Measurements from ENCODE around the gene ENAH.
A peak's percentile ranks its signal among the peaks of the same experiment; 100 is the strongest.
"Not testable (repeated sequence)": the region's sequence is repeated elsewhere in the genome, so short reads cannot be mapped to it uniquely, and the experiment has no call there.

Gene ENAH

DNA sequence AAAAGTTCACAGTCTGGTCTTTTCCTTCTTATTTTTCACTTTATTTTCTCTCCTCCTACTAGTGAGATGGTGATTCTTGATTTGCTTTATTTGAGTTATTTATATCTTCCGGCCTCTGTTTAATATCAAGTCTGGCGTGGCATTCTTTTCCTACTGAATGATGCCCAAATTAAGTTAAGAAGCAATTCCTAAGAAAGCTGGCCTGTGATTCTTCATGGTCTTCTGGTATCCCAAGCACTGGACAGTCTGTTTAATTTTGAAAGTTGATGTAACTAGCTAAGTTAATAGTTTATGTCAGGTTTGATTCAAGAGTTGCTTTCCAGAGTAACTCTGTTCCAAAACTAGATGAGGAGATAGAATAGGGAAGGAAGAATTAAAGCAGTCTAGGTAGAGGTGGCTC is 9.2 kb upstream of the ENAH start:
- DNase-seq = no peak
- Mint-ChIP-seq H3K9me3 (no peaks in the 10 kb centered on the region), H3K27me3 (peaks cover 2% of the 10 kb centered on the region), H3K4me1 (peaks cover 8% of the 10 kb centered on the region), H3K36me3 (ENCODE audit: low read depth) (no peaks in the 10 kb centered on the region), H3K4me3 (no peak overlapping the region), H3K27ac (no peak overlapping the region)
- no peak for ATAC-seq

DNA sequence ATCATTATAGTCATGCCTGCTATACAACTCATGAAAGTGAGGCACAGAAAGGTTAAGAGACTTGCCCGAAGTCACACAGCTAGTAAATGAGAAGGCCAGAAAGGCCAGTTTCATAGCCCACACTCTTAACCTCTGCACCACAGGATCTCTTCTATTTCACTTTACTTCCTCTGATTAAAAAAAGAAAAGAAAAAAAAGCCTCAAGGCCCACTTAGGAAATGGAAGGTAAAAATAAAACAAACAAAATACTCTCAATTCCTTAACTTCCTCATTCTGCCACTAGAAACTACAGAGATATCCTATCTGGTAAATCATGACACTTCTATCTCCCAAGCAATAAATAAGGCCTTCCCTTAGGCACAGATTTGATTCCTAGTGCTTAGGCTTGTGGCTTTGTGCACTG is 7.6 kb upstream of the ENAH start:
- Mint-ChIP-seq H3K4me3 (no peak overlapping the region), H3K9me3 (no peaks in the 10 kb centered on the region), H3K4me1 (peaks cover 8% of the 10 kb centered on the region), H3K36me3 (ENCODE audit: low read depth) (no peaks in the 10 kb centered on the region), H3K27me3 (peaks cover 2% of the 10 kb centered on the region), H3K27ac (no peak overlapping the region)
- no peak for ATAC-seq
- DNase-seq = no peak

DNA sequence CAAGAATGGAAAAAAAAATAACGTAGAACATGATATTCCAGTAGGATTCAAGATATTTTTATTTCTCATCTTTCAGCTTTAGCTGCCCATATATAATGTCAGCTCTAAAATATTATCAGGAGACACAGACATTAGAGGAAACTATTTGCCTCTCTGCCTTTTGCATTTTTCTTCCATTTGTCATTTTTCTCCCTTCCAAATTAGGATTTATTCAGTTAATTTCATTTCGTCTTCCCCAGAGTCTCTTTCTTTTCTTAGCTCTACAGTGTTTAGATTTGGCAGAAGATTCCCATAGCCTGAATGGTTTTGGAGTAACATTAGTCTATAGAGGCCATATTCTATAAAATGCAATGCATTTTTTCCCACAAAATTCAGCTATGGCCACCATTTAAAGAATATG is 5.1 kb upstream of the ENAH start:
- Mint-ChIP-seq H3K36me3 (ENCODE audit: low read depth) (no peaks in the 10 kb centered on the region), H3K4me3 (no peak overlapping the region), H3K9me3 (no peaks in the 10 kb centered on the region), H3K27ac (no peak overlapping the region), H3K4me1 (peaks cover 14% of the 10 kb centered on the region), H3K27me3 (peaks cover 11% of the 10 kb centered on the region)
- DNase-seq (no peak), ATAC-seq (no peak)

DNA sequence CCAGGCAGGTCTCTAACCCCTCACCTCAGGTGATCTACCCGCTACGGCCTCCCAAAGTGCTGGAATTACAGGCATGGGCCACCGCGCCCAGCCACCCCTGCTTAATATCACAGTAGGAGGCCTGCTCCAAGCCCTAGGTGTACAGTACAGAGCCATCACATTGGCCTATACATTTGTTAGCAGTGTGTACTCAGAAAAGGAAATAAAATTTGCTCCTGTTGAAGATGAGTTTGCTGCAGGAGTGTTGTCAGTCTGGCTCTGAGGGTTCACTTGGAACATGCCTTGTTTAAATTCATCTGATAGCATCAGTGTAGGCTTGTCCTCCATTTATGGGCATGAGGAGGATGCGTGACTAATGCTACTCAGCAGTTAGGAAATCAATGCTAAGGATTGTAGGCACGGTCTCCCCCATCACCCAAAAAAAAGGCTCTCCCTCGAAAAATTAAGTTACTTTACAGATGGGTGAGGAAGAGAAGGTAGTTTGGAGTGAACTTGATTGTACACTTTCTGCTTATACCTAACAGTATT is 4.6 kb upstream of the ENAH start:
- Mint-ChIP-seq H3K4me1 (peaks cover 14% of the 10 kb centered on the region), H3K4me3 (no peak overlapping the region), H3K36me3 (ENCODE audit: low read depth) (no peaks in the 10 kb centered on the region), H3K9me3 (no peaks in the 10 kb centered on the region), H3K27me3 (peaks cover 11% of the 10 kb centered on the region), H3K27ac (no peak overlapping the region)
- DNase-seq (no peak), ATAC-seq (no peak)

DNA sequence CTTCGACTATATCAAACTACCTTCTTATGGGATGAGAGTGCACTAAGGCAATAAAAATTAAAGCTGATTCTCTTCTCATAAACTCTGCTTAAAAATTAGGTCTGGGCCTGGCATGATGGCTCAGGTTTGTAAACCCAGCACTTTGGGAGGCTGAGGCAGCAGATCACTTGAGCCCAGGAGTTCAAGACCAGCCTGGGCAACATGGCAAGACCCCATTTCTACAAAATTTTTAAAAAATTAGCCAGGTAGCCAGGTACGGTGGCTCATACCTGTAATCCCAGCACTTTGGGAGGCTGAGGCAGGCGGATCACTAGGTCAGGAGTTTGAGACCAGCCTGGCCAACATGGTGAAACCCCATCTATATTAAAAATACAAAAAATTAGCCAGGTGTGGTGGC is 3.3 kb upstream of the ENAH start:
- not testable (repeated sequence) for H3K9me3 Mint-ChIP-seq; ATAC-seq; H3K4me3 Mint-ChIP-seq; DNase-seq; H3K27ac Mint-ChIP-seq; H3K36me3 Mint-ChIP-seq (ENCODE audit: low read depth)
- peaks cover 23% of the 10 kb centered on the region for H3K27me3 Mint-ChIP-seq
- peaks cover 20% of the 10 kb centered on the region for H3K4me1 Mint-ChIP-seq

DNA sequence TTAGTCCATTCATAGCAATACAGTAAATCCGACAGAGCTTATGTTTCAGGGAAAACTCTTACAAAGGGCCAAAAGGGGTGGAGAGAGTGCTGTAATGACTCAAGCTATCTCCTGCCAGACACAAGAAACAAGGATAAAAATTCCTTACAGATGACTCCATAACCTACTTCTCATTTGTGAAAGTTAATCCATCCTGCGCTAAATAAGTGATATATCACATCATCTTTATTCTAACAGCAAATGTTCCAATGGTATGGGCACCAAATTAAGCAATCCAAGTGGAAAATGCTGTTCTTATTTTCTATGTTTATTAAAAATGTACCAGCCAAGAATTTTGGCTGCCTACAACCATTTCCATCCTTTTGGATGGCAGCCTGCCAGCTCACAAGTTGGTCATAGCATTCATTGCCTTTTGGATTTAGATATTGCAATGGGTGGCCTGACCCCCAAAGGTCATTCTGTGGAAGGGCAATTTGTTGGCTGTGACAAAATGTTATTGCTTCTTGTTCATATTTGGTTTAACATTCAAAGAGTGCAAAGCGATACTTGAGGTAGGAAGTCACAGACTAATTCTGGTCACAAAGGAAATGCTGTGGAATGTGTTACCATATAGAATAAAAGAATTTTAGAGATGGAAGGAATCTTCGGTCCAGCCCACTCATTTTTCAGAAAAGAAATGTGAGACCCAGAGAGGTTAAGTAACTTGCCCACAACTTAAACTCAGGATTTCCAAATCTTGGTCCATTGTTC is 2.8 kb upstream of the ENAH start:
- H3K36me3 Mint-ChIP-seq (ENCODE audit: low read depth) = no peaks in the 10 kb centered on the region
- H3K4me3 Mint-ChIP-seq = no peak overlapping the region
- DNase-seq (no peak), ATAC-seq (no peak)
- H3K9me3 Mint-ChIP-seq = no peaks in the 10 kb centered on the region
- H3K27ac Mint-ChIP-seq = no peak overlapping the region
- H3K27me3 Mint-ChIP-seq = peaks cover 28% of the 10 kb centered on the region
- peaks cover 19% of the 10 kb centered on the region for H3K4me1 Mint-ChIP-seq

DNA sequence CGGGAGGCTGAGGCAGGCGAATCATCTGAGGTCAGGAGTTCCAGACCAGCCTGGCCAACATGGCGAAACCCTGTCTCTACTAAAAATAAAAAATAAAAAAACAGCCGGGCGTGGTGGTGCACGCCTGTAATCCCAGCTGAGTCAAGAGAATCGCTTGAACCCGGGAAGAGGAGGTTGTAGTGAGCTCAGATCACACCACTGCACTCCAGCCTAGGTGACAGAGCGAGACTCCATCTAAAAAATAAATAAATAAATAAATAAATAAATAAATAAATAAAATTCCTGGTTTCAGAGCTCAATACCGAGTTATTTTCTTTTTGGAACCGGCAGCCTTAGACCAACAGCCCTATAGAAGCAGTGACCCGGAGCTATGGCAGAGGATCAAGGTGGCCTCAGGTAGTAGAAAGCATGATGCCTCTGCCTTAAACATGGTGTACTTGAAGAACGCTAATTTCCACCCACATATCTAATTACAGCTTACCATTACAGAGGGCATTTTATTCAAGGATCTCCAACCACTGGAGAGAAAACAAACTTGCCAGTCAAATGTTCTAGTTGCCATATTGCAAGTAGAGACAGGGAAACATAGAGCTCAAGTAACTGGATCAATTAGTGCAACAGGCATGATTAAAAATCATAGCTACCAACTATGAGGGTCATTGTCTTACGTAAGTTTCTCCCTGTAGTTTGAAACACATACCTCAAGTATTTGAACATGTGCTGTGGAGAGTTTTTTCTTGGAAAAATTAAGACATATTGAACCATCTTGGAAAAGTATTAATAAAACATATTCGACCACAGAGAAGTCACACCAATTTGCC is 2.0 kb upstream of the ENAH start:
- H3K4me3 Mint-ChIP-seq = no peak overlapping the region

DNA sequence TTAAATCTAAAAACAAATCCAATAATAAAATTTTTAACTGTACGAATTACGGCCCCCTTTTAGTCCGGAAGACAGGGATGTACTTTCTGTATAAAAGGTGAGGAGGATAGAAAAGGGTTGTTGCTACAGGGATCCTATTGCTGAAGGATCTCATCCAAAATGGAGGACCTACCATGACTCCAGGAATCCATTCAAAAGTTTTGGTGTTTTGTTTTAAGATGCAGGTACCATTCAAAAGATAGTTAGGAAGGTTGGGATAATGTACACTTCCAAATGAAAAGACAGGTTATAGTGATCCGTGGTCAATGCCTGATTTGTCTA is 1.3 kb upstream of the ENAH start:
- H3K4me1 Mint-ChIP-seq = peaks cover 12% of the 10 kb centered on the region
- H3K4me3 Mint-ChIP-seq = peak overlapping the region; percentile 79
- peaks cover 38% of the 10 kb centered on the region for H3K27me3 Mint-ChIP-seq
- DNase-seq = no peak
- no peaks in the 10 kb centered on the region for H3K36me3 Mint-ChIP-seq (ENCODE audit: low read depth)
- H3K9me3 Mint-ChIP-seq = no peaks in the 10 kb centered on the region
- no peak for ATAC-seq
- no peak overlapping the region for H3K27ac Mint-ChIP-seq

More for the DNA sequence above, 2.0 kb upstream of the ENAH start:
- Mint-ChIP-seq H3K27me3 (peaks cover 35% of the 10 kb centered on the region), H3K9me3 (no peaks in the 10 kb centered on the region), H3K4me1 (peaks cover 14% of the 10 kb centered on the region), H3K36me3 (ENCODE audit: low read depth) (no peaks in the 10 kb centered on the region), H3K27ac (no peak overlapping the region)
- DNase-seq (no peak), ATAC-seq (no peak)

DNA sequence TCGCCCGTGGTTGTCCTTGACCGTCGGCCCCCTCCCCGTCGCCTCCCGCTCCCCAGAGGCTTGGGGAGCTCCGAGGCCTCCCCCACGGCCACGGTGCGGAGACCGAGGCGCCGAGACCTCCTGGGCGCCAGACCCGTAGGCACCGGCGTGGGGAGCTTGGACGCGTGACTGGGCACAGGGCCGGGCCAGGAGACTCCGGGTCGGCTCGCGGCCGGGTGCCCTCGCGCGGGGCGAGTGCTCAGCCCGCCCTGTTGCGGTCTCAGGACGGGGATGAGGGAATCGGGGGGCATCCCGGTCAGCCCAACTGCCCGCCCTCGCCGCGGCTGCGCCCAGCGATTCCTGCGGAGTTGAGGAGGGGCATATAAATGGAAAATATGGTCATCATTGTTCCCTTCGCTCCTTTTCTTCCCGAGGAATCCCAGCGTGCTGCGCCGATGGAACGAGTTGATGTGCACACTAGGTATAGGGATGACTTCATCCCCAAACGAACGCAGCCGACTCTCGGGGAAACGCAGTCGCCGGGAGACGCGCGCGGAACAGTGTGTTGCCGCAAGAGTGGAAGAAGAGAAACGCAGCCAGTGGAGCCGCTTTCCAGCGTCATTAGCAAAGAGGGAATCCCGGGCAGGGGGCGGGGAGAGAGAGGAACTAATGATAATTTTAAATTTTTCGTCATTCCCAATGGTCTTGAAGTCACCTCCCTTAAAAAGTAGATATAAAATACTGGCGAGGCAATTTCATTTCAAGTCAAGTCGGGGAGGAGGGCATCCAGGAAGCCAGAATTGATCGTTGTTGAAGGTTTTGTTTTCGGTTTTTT is 747 bp upstream of the ENAH start:
- Mint-ChIP-seq H3K4me3 (peak overlapping the region; percentile 79), H3K9me3 (no peaks in the 10 kb centered on the region), H3K27ac (no peak overlapping the region), H3K4me1 (peaks cover 12% of the 10 kb centered on the region), H3K27me3 (peaks cover 40% of the 10 kb centered on the region), H3K36me3 (ENCODE audit: low read depth) (no peaks in the 10 kb centered on the region)
- DNase-seq = peak; percentile 10
- peak; percentile 30 for ATAC-seq

DNA sequence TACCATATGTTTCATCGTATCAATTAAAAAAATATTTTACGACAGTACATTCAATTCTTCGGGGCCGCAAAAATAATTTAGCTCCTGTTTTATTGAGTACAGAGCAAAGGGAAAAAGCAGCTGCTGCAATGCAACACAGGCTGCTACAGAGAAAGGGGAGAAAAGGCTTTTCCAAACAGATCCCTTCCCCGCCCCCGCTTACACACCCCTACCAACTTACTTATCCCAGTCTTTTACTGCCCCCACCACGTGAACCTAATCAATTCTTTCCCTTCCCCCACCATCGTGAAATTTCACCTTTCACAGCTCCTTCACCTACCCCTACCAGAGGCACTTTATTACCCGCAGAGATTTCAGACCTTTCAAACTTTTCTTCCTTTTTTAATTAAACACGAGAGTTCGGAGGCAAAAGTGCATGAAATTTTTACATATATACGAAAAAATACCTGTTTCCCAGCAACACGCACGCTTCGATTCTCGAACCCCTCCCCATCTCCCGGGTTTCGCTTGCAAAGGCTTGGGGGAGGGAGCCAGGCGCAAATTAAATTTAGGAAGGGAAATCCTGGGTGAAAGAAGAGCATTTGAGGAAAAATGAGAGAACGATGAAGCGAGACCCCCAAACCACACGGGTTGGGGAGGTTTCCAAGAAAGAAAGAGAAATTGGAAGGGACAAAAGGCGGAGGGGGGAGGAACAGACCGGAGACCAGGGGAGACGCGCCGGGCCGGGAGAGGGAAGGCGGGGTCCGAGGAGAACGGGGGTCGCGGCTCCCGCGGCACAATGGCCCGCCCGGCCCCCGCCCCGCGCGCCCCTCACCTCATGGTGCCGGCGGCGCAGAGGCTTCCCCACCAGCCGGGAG is 823 bp downstream of the ENAH start:
- H3K27me3 Mint-ChIP-seq = peaks cover 48% of the 10 kb centered on the region
- no peak for ATAC-seq
- no peak for DNase-seq
- H3K27ac Mint-ChIP-seq = no peak overlapping the region
- no peaks in the 10 kb centered on the region for H3K9me3 Mint-ChIP-seq
- peaks cover 12% of the 10 kb centered on the region for H3K4me1 Mint-ChIP-seq
- H3K4me3 Mint-ChIP-seq = peak overlapping the region; percentile 77
- no peaks in the 10 kb centered on the region for H3K36me3 Mint-ChIP-seq (ENCODE audit: low read depth)

DNA sequence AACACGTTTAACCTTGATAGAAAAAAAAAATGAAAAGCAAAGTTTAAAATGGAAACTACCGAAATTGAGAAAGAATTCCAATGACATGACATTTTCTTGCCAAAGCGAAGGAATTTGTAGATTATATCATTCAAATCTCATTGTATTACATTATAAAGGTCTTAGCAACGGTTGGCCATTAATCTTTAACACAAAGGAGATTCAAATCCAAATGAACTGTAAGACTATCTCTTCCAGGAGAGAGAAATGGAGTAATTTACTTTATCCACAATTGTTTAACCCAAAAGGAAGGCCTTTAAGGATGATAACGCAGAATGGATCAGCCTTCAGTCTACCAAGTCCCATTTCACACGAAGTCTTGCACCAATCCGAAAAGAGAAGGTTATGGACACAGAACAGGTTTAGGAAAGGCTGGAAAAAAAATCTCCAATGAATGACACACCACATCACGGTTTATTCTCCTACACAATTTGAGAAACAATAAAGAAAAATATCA is 1.5 kb downstream of the ENAH start:
- H3K36me3 Mint-ChIP-seq (ENCODE audit: low read depth) = no peaks in the 10 kb centered on the region
- no peaks in the 10 kb centered on the region for H3K9me3 Mint-ChIP-seq
- peaks cover 12% of the 10 kb centered on the region for H3K4me1 Mint-ChIP-seq
- no peak for ATAC-seq
- DNase-seq = no peak
- no peak overlapping the region for H3K27ac Mint-ChIP-seq
- peak overlapping the region; percentile 77 for H3K4me3 Mint-ChIP-seq
- peaks cover 48% of the 10 kb centered on the region for H3K27me3 Mint-ChIP-seq

DNA sequence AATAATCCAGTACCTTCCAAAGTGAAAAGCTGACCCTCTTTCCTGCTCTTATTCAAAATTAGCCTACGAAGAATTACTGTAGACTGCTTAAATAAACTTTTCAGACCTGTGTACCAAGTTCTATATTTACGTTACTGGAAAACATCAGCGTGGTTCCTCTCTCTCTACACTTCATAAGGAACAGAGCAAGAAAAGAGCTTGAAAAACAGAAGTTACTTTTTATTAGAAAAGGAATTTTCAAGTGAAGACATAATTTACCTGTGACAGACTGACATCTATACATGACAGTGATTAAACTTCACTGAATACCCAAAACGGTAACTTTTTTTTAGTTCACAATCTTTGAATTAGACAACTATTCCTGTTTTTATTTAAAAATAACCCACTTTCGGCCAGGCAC is 2.7 kb downstream of the ENAH start:
- no peak for DNase-seq
- Mint-ChIP-seq H3K4me1 (peaks cover 12% of the 10 kb centered on the region), H3K27ac (no peak overlapping the region), H3K36me3 (ENCODE audit: low read depth) (no peaks in the 10 kb centered on the region), H3K27me3 (peaks cover 48% of the 10 kb centered on the region), H3K4me3 (no peak overlapping the region), H3K9me3 (no peaks in the 10 kb centered on the region)
- ATAC-seq = no peak

DNA sequence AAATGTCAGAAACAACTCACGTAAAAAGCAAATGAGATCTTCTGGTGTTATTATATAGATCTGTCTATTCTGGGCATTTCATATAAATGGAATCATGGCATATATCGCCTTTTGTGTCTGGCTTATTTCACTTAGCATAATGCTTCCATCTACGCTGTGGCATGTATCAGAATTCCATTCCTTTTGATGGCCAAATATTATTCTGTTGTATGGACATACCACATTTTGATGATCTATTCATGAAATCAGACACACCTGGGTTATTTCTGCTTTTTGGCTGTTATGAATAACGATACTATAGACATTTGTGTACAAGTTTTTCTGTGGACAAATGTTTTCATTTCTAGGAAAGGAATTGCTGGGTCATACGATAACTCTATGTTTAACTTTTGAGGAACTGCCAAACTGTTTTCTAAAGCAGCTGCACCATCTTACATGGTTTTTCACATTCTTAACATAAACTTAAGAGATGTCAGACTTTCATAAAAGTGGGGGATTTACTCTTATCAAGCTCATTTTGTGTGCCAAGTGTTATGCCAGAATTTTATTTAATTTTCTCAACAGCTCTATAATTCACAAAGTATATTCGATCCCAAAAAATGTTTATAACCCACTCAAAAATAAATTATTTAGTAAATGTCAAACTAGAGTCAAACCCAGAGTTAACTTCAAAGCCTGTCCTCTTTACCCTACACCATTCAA is 7.6 kb downstream of the ENAH start:
- Mint-ChIP-seq H3K27ac (no peak overlapping the region), H3K27me3 (peaks cover 18% of the 10 kb centered on the region), H3K9me3 (no peaks in the 10 kb centered on the region), H3K4me1 (no peaks in the 10 kb centered on the region), H3K4me3 (no peak overlapping the region), H3K36me3 (ENCODE audit: low read depth) (no peaks in the 10 kb centered on the region)
- no peak for ATAC-seq
- DNase-seq = no peak

All from activated naive CD8-positive, alpha-beta T cell treated with anti-CD3 and anti-CD28 coated beads, Interleukin-2, amount 50 U/mL, for 24 hours (primary cell).